Endodermal cell (in vitro differentiated cells): ENCODE data around the gene DENND5A. TPM values are rescaled to one million over a fixed set of nuclear protein-coding genes. Genes with fewer than 3 reads are reported as not detected.

Source experiments
- DNase-seq: peaks from one replicate; pipeline ENCODE4 v3.0.0-alpha.2; 2017
- H3K27ac ChIP-seq: 2 replicates; pipeline ENCODE4 v1.5.1; 2013; ENCODE audit warnings: mild to moderate bottlenecking, low read depth, low read length, moderate library complexity
- H3K27me3 ChIP-seq: 2 replicates; pipeline ENCODE4 v1.6.1; 2013; ENCODE audit warnings: mild to moderate bottlenecking, low read length, moderate library complexity; ENCODE audit not compliant: insufficient read depth, control insufficient read depth, poor library complexity, severe bottlenecking
- H3K36me3 ChIP-seq: 2 replicates; pipeline ENCODE4 v1.7.0; 2013; ENCODE audit warnings: mild to moderate bottlenecking, low read length, moderate library complexity; ENCODE audit not compliant: control insufficient read depth, insufficient read depth
- H3K4me1 ChIP-seq: one replicate; pipeline ENCODE4 v1.7.0; 2013; ENCODE audit warnings: low read length; ENCODE audit not compliant: control insufficient read depth, insufficient read depth
- H3K4me3 ChIP-seq: 2 replicates; pipeline ENCODE4 v1.5.1; 2013; ENCODE audit warnings: mild to moderate bottlenecking, low read length, moderate library complexity
- H3K9ac ChIP-seq: 2 replicates; pipeline ENCODE4 v1.6.1; 2013; ENCODE audit warnings: mild to moderate bottlenecking, low read length, moderate library complexity; ENCODE audit not compliant: poor library complexity, severe bottlenecking; ENCODE audit errors: extremely low read depth
- H3K9me3 ChIP-seq: 2 replicates; pipeline ENCODE4 v1.6.1; 2013; ENCODE audit warnings: mild to moderate bottlenecking, low read length, moderate library complexity; ENCODE audit not compliant: control insufficient read depth
- H3K27ac Mint-ChIP-seq: 2 replicates; pipeline ENCODE4 v1.8.0; 2020; ENCODE audit warnings: mixed read lengths
- H3K27me3 Mint-ChIP-seq: 2 replicates; pipeline ENCODE4 v1.8.0; 2021; ENCODE audit warnings: mild to moderate bottlenecking, mixed read lengths; ENCODE audit not compliant: insufficient read depth
- H3K36me3 Mint-ChIP-seq: 2 replicates; pipeline ENCODE4 v1.8.0; 2020; ENCODE audit warnings: low read depth, mixed read lengths
- H3K4me1 Mint-ChIP-seq: 2 replicates; pipeline ENCODE4 v1.8.0; 2020; ENCODE audit warnings: mixed read lengths
- H3K4me3 Mint-ChIP-seq: 2 replicates; pipeline ENCODE4 v1.8.0; 2020; ENCODE audit warnings: mild to moderate bottlenecking, moderate library complexity, mixed read lengths
- H3K9me3 Mint-ChIP-seq: 2 replicates; pipeline ENCODE4 v1.8.0; 2020; ENCODE audit warnings: mild to moderate bottlenecking, mixed read lengths
- CTCF ChIP-seq: fragments of 200-600 bp; sonication (generic); conservative IDR thresholded peaks from 2 replicates; pipeline ENCODE4 v1.5.0; 2021; ENCODE audit warnings: antibody characterized with exemption, mild to moderate bottlenecking
- WGBS, 2 experiments: methylation state at CpG; one replicate each; pipeline versions ENCODE4 v1.1.5 to v1.1.7; 2013; ENCODE audit warnings: missing lambda C conversion rate in 2 of 2, mixed read lengths in 1 of 2; ENCODE audit not compliant: insufficient coverage in 1 of 2, insufficient read length in 1 of 2; 5-methylcytosine and 5-hydroxymethylcytosine counted together
- total RNA-seq, 2 donors: library from RNA; stranded (reverse); fragmentation: NEBNext Ultra II Directional in 1 of 2; extraction: Animal tissue kit (Norgen Biotek cat#: 25700) in 1 of 2; gene quantifications; 2 replicates in 1 of 2; 3 replicates in 1 of 2; pipeline ENCODE4 v1.2.1, GENCODE V29; 2021

The DENND5A gene
- total RNA-seq, 2 donors from 2014 or later: 119 to 171 TPM

GRCh38 chr11:9313648-9314290 lies 48.6 kb upstream of the DENND5A start:
- TF ChIP-seq CTCF: no peak
- peak overlapping the region; percentile 91 for H3K9ac ChIP-seq
- Mint-ChIP-seq H3K9me3 (no peaks in the 10 kb centered on the region), H3K27ac (peak overlapping the region; percentile 98), H3K27me3 (no peaks in the 10 kb centered on the region), H3K4me3 (peak overlapping the region; percentile 88), H3K4me1 (peaks cover 34% of the 10 kb centered on the region), H3K36me3 (peaks cover 10% of the 10 kb centered on the region)
- H3K4me3 ChIP-seq: peak overlapping the region; percentile 99
- WGBS, 2 experiments: 1% methylated on average over 12 to 27 of the region's 27 CpGs
- DNase-seq: no peak
- H3K36me3 ChIP-seq: peaks cover 16% of the 10 kb centered on the region
- H3K9me3 ChIP-seq: no peaks in the 10 kb centered on the region
- H3K27me3 ChIP-seq: no peaks in the 10 kb centered on the region
- peak overlapping the region; percentile 91 for H3K27ac ChIP-seq
- peaks cover 11% of the 10 kb centered on the region for H3K4me1 ChIP-seq

DNA sequence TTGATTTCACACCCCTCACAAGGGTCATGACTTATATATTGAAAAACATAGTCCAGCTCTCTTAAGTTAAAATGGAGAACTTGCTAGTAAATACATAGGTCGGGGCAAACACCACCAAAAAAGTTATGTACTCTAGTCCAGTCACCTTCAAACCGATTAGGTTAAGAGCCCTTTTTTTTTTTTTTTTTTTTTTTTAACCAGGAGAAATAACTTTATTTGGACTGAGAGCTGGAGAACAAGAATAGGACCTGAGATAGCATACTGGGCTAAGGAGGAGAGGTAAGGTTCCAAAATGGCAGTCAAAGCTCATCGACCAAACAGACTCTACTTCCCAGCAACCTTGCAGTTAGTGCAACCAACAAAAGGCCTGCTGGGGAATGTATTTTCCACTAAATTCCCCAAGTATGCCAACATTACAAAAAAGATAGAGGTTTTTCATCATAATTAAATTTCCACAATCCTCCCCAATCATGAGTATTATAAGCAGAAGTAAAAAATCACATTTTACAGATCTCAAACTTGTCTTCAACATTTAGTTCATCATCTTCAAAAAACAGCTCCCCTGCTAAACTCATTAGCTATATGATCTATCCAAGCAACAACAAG lies 45.4 kb upstream of the DENND5A start:
- H3K9me3 Mint-ChIP-seq: peaks cover 2% of the 10 kb centered on the region
- H3K4me3 ChIP-seq: peak overlapping the region; percentile 99
- no peak overlapping the region for H3K4me3 Mint-ChIP-seq
- H3K27ac ChIP-seq: no peak overlapping the region
- H3K36me3 ChIP-seq: peaks cover 23% of the 10 kb centered on the region
- H3K4me1 Mint-ChIP-seq: peaks cover 19% of the 10 kb centered on the region
- H3K27me3 ChIP-seq: no peaks in the 10 kb centered on the region
- no peak for TF ChIP-seq CTCF
- H3K4me1 ChIP-seq: peaks cover 3% of the 10 kb centered on the region
- no peaks in the 10 kb centered on the region for H3K9me3 ChIP-seq
- DNase-seq: no peak
- no peak overlapping the region for H3K9ac ChIP-seq
- 88 to 97% methylated on average over 2 to 3 of the region's 3 CpGs for WGBS, 2 experiments
- H3K36me3 Mint-ChIP-seq: peaks cover 16% of the 10 kb centered on the region
- no peaks in the 10 kb centered on the region for H3K27me3 Mint-ChIP-seq
- H3K27ac Mint-ChIP-seq: no peak overlapping the region

DNA sequence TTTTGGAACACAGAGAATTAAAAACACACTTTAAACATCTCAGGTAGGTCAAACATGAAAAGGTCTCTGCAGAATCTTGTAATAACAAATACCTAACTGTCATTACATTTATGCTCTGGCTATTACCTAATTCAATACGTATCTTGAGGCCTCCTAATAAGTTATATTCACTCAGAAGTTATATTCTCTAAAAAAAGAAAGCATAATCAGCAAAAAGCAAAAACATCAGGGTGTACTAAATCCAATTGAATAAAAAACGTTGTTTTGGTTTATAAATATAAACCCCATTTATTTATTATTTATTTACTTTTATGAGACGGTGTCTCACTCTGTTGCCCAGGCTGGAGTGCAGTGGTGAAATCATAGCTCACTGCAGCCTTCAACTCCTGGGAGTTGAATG lies 39.0 kb upstream of the DENND5A start:
- no peak for TF ChIP-seq CTCF
- peaks cover 2% of the 10 kb centered on the region for H3K9me3 Mint-ChIP-seq
- Histone ChIP-seq H3K9ac (no peak overlapping the region), H3K27me3 (no peaks in the 10 kb centered on the region), H3K4me3 (no peak overlapping the region), H3K36me3 (peaks cover 19% of the 10 kb centered on the region), H3K9me3 (no peaks in the 10 kb centered on the region), H3K27ac (no peak overlapping the region), H3K4me1 (no peaks in the 10 kb centered on the region)
- 100% methylated on average over 2 of the region's 3 CpGs; no CpG with 5 or more reads in 1 of the 2 experiments for WGBS, 2 experiments
- H3K27ac Mint-ChIP-seq: no peak overlapping the region
- no peaks in the 10 kb centered on the region for H3K4me1 Mint-ChIP-seq
- H3K4me3 Mint-ChIP-seq: no peak overlapping the region
- no peak for DNase-seq
- no peaks in the 10 kb centered on the region for H3K27me3 Mint-ChIP-seq
- peaks cover 12% of the 10 kb centered on the region for H3K36me3 Mint-ChIP-seq
